ENCODE data around the gene FYN. TPM values are rescaled to one million over a fixed set of nuclear protein-coding genes. Genes with fewer than 3 reads are reported as not detected.
A peak's percentile ranks its signal among the peaks of the same experiment; 100 is the strongest.

The FYN gene
- total RNA-seq, 4 donors from 2014 or later = 37.8 to 65.8 (median 53.8) TPM

GRCh38 chr6:111754423-111754822, 118.8 kb downstream of the FYN start:
- Histone ChIP-seq H3K4me1 (peaks cover 10 to 26% (median 12%) of the 10 kb centered on the region in 4 donors), H3K4me3 (no peak overlapping the region), H3K36me3 (no peaks in the 10 kb centered on the region), H3K27me3 (no peaks in the 10 kb centered on the region), H3K27ac (replicated peaks in 1 of 4) (no peak overlapping the region), H3K9me3 (no peaks in the 10 kb centered on the region)
- intact Hi-C loops (cut with DNase I) = no loop called here
- 84% methylated on average over 4 of the region's 4 CpGs for WGBS
- TF ChIP-seq POLR2AphosphoS5 (IDR thresholded peaks at IDR 0.05) (no peak), EP300 (IDR thresholded peaks at IDR 0.05) (no peak), POLR2A (IDR thresholded peaks at IDR 0.05; ENCODE audit: low read depth) (no peak), CTCF (IDR thresholded peaks at IDR 0.05) (no peak)
- DNase-seq (ENCODE audit: extremely low spot score) = no peak

GRCh38 chr6:111753573-111753972, 119.7 kb downstream of the FYN start:
- TF ChIP-seq POLR2AphosphoS5 (IDR thresholded peaks at IDR 0.05) (no peak), CTCF (IDR thresholded peaks at IDR 0.05) (no peak), EP300 (IDR thresholded peaks at IDR 0.05) (no peak), POLR2A (IDR thresholded peaks at IDR 0.05; ENCODE audit: low read depth) (no peak)
- peaks cover 1 to 23% (median 3%) of the 10 kb centered on the region in 4 donors for H3K4me1 ChIP-seq
- no peaks in the 10 kb centered on the region for H3K9me3 ChIP-seq
- H3K4me3 ChIP-seq = no peak overlapping the region
- no peaks in the 10 kb centered on the region for H3K36me3 ChIP-seq
- no peaks in the 10 kb centered on the region for H3K27me3 ChIP-seq
- DNase-seq (ENCODE audit: extremely low spot score) = no peak
- WGBS = 74% methylated on average over 2 of the region's 2 CpGs
- intact Hi-C loops (cut with DNase I) = no loop called here
- H3K27ac ChIP-seq (replicated peaks in 1 of 4) = no peak overlapping the region

- TF ChIP-seq POLR2A (IDR thresholded peaks at IDR 0.05; ENCODE audit: low read depth) (no peak), POLR2AphosphoS5 (IDR thresholded peaks at IDR 0.05) (no peak), EP300 (IDR thresholded peaks at IDR 0.05) (no peak), CTCF (IDR thresholded peaks at IDR 0.05) (no peak)
- Histone ChIP-seq H3K9me3 (no peaks in the 10 kb centered on the region), H3K27me3 (no peaks in the 10 kb centered on the region), H3K4me3 (no peak overlapping the region), H3K27ac (replicated peaks in 1 of 4) (peak overlapping the region in 1 of 4 donors; percentile 1), H3K36me3 (no peaks in the 10 kb centered on the region), H3K4me1 (peaks cover 0 to 33% (median 2%) of the 10 kb centered on the region in 4 donors)
- intact Hi-C loops (cut with DNase I) = no loop called here
- DNase-seq (ENCODE audit: extremely low spot score) = no peak
Observed at GRCh38 chr6:111752476-111752875, 120.8 kb downstream of the FYN start.

GRCh38 chr6:111750753-111751673, 122.2 kb downstream of the FYN start:
- Histone ChIP-seq H3K9me3 (no peaks in the 10 kb centered on the region), H3K27ac (replicated peaks in 1 of 4) (no peak overlapping the region), H3K4me1 (peaks cover 0 to 43% (median 5%) of the 10 kb centered on the region in 4 donors), H3K4me3 (no peak overlapping the region), H3K27me3 (no peaks in the 10 kb centered on the region), H3K36me3 (no peaks in the 10 kb centered on the region)
- 81% methylated on average over 6 of the region's 6 CpGs for WGBS
- no peak for DNase-seq (ENCODE audit: extremely low spot score)
- intact Hi-C loops (cut with DNase I) = no loop called here
- TF ChIP-seq CTCF (IDR thresholded peaks at IDR 0.05) (no peak), POLR2A (IDR thresholded peaks at IDR 0.05; ENCODE audit: low read depth) (no peak), EP300 (IDR thresholded peaks at IDR 0.05) (no peak), POLR2AphosphoS5 (IDR thresholded peaks at IDR 0.05) (no peak)

All from esophagus muscularis mucosa (tissue), 4 donors.